ENCODE results near the gene CD300LB.

- no peak for TF ChIP-seq CTCF (IDR thresholded peaks at IDR 0.05; ENCODE audit: low read depth, low read length, poor library complexity, severe bottlenecking)
- TF ChIP-seq EZH2phosphoT487 (IDR thresholded peaks at IDR 0.05; ENCODE audit: borderline replicate concordance, low read length): no peak
Measured at GRCh38 chr17:74530831-74531150, 484 bp downstream of the CD300LB start.

Measured in DOHH2 (cell line).